HepG2 (cell line): ENCODE data around the gene R3HDM4. TPM values are rescaled to one million over a fixed set of nuclear protein-coding genes. Genes with fewer than 3 reads are reported as not detected.

Experiments
- AGO2 ChIP-seq: fragments of 200-400 bp; formaldehyde crosslinking; optimal IDR thresholded peaks from 2 replicates; pipeline ENCODE3; 2017; ENCODE audit warnings: mild to moderate bottlenecking, low read depth, low read length, moderate library complexity
- CBX5 ChIP-seq: sonication (generic); formaldehyde crosslinking; IDR thresholded peaks from 2 replicates; pipeline ENCODE4 v1.4.0; 2020; ENCODE audit warnings: missing genetic modification reagents, borderline replicate concordance
- CENPX ChIP-seq: sonication (generic); formaldehyde crosslinking; IDR thresholded peaks from 2 replicates; pipeline ENCODE4 v1.9.0; 2021; ENCODE audit warnings: mild to moderate bottlenecking, missing genetic modification reagents, moderate library complexity
- CSRNP2 ChIP-seq: sonication (generic); formaldehyde crosslinking; conservative IDR thresholded peaks from 2 replicates; pipeline ENCODE4 v1.8.0; 2022; ENCODE audit warnings: low read depth, missing genetic modification reagents
- ELF3 ChIP-seq: IDR thresholded peaks from 2 replicates; pipeline ENCODE4 v1.6.1; 2016; ENCODE audit warnings: missing genetic modification reagents, missing compliant biosample characterization
- FOSL1 ChIP-seq: sonication (generic); formaldehyde crosslinking; IDR thresholded peaks from 2 replicates; pipeline ENCODE4 v1.9.0; 2021; ENCODE audit warnings: missing genetic modification reagents, borderline replicate concordance
- HDAC2 ChIP-seq: sonication (generic); formaldehyde crosslinking; IDR thresholded peaks from 2 replicates; pipeline ENCODE4 v1.4.0; 2020; ENCODE audit warnings: missing genetic modification reagents
- HOXA3 ChIP-seq: sonication (generic); formaldehyde crosslinking; IDR thresholded peaks from 2 replicates; pipeline ENCODE4 v1.5.0; 2020; ENCODE audit warnings: missing genetic modification reagents
- MEF2D ChIP-seq: sonication (generic); formaldehyde crosslinking; IDR thresholded peaks from 2 replicates; pipeline ENCODE4 v1.5.1; 2020; ENCODE audit warnings: mild to moderate bottlenecking, missing genetic modification reagents
- ONECUT2 ChIP-seq: sonication (generic); formaldehyde crosslinking; IDR thresholded peaks from 2 replicates; pipeline ENCODE4 v1.4.0; 2020; ENCODE audit warnings: missing genetic modification reagents
- POLR2G ChIP-seq: fragments of 200-400 bp; formaldehyde crosslinking; IDR thresholded peaks from 2 replicates; pipeline ENCODE4 v1.6.1; 2018; ENCODE audit warnings: mild to moderate bottlenecking, low read depth, low read length, moderate library complexity
- RCOR2 ChIP-seq: IDR thresholded peaks from 2 replicates; pipeline ENCODE4 v1.6.1; 2016; ENCODE audit warnings: missing biosample characterization, missing genetic modification reagents
- REPIN1 ChIP-seq: sonication (generic); formaldehyde crosslinking; IDR thresholded peaks from 2 replicates; pipeline ENCODE4 v1.8.0; 2022; ENCODE audit warnings: missing genetic modification reagents, low read depth, mild to moderate bottlenecking, borderline replicate concordance
- ZKSCAN5 ChIP-seq: sonication (generic); formaldehyde crosslinking; IDR thresholded peaks from 2 replicates; pipeline ENCODE4 v1.5.1; 2020; ENCODE audit warnings: mild to moderate bottlenecking, missing genetic modification reagents
- ZMAT3 ChIP-seq: sonication (generic); formaldehyde crosslinking; conservative IDR thresholded peaks from 2 replicates; pipeline ENCODE4 v1.7.0; 2021; ENCODE audit warnings: missing genetic modification reagents
- ZNF143 ChIP-seq: sonication (generic); formaldehyde crosslinking; IDR thresholded peaks from 2 replicates; pipeline ENCODE4 v1.4.0; 2020; ENCODE audit warnings: missing genetic modification reagents
- ZNF17 ChIP-seq: sonication (generic); formaldehyde crosslinking; IDR thresholded peaks from 2 replicates; pipeline ENCODE4 v1.5.0; 2020; ENCODE audit warnings: mild to moderate bottlenecking, missing genetic modification reagents
- ZNF20 ChIP-seq: sonication (generic); formaldehyde crosslinking; IDR thresholded peaks from 2 replicates; pipeline ENCODE4 v1.4.0; 2020; ENCODE audit warnings: mild to moderate bottlenecking, moderate library complexity, missing genetic modification reagents
- ZNF335 ChIP-seq: sonication (generic); formaldehyde crosslinking; IDR thresholded peaks from 2 replicates; pipeline ENCODE4 v1.4.0; 2020; ENCODE audit warnings: missing genetic modification reagents
- ZNF382 ChIP-seq: sonication (generic); formaldehyde crosslinking; IDR thresholded peaks from 2 replicates; pipeline ENCODE4 v1.5.0; 2020; ENCODE audit warnings: missing genetic modification reagents, mild to moderate bottlenecking, borderline replicate concordance
- ZNF543 ChIP-seq: sonication (generic); formaldehyde crosslinking; IDR thresholded peaks from 2 replicates; pipeline ENCODE4 v1.4.0; 2020; ENCODE audit warnings: mild to moderate bottlenecking, missing genetic modification reagents
- ZNF788 ChIP-seq: sonication (generic); formaldehyde crosslinking; IDR thresholded peaks from 2 replicates; pipeline ENCODE4 v1.5.0; 2020; ENCODE audit warnings: mild to moderate bottlenecking, missing genetic modification reagents, borderline replicate concordance
- ZNF878 ChIP-seq: sonication (generic); formaldehyde crosslinking; IDR thresholded peaks from 2 replicates; pipeline ENCODE4 v1.8.1; 2023; ENCODE audit warnings: mild to moderate bottlenecking, missing genetic modification reagents, moderate library complexity
- ZSCAN21 ChIP-seq: sonication (generic); formaldehyde crosslinking; IDR thresholded peaks from 2 replicates; pipeline ENCODE4 v1.8.0; 2022; ENCODE audit warnings: mild to moderate bottlenecking, missing genetic modification reagents, moderate library complexity, borderline replicate concordance
- ZSCAN31 ChIP-seq: sonication (generic); formaldehyde crosslinking; IDR thresholded peaks from 2 replicates; pipeline ENCODE4 v1.5.0; 2020; ENCODE audit warnings: low read depth, mild to moderate bottlenecking, missing genetic modification reagents
- polyA plus RNA-seq, 8 experiments: library from polyadenylated mRNA; depleted of rRNA in 3 of 8; stranded (reverse) in 7 of 8; unstranded in 1 of 8; fragments of >200 nt; fragmentation: Illumina TruSeq in 4 of 8; extraction: Trizol in 4 of 8; gene quantifications; 2 replicates each; pipeline versions ENCODE4 v1.2.1 to v1.2.3, GENCODE V29; 2011 to 2016; ENCODE audit warnings: low read depth in 4 of 8, missing spikeins in 1 of 8, mixed read lengths in 1 of 8; ENCODE audit not compliant: insufficient read depth in 1 of 8
- total RNA-seq, 5 experiments: library from RNA; depleted of rRNA; stranded (reverse); fragments of >200 nt; fragmentation: Illumina TruSeq; extraction: Trizol; gene quantifications; 2 replicates each; pipeline ENCODE4 v1.2.3, GENCODE V29; 2016; ENCODE audit warnings: low read depth in 1 of 5
- TF ChIP-seq, protein P1 (sequence below): sonication (generic); formaldehyde crosslinking; IDR thresholded peaks from 2 replicates; pipeline ENCODE4 v1.5.1; 2020; ENCODE audit warnings: missing genetic modification reagents, mild to moderate bottlenecking, borderline replicate concordance

Gene R3HDM4
- total and polyA plus RNA-seq, 2 of the 13 experiments (the other 11 are each of a cell fraction or from before 2014, with no cell fraction given) = 26.2 to 26.9 TPM

- TF ChIP-seq CSRNP2 (CRISPR knock-in tag) = no peak
- TF ChIP-seq FOSL1 = no peak
- TF ChIP-seq, protein P1, sequence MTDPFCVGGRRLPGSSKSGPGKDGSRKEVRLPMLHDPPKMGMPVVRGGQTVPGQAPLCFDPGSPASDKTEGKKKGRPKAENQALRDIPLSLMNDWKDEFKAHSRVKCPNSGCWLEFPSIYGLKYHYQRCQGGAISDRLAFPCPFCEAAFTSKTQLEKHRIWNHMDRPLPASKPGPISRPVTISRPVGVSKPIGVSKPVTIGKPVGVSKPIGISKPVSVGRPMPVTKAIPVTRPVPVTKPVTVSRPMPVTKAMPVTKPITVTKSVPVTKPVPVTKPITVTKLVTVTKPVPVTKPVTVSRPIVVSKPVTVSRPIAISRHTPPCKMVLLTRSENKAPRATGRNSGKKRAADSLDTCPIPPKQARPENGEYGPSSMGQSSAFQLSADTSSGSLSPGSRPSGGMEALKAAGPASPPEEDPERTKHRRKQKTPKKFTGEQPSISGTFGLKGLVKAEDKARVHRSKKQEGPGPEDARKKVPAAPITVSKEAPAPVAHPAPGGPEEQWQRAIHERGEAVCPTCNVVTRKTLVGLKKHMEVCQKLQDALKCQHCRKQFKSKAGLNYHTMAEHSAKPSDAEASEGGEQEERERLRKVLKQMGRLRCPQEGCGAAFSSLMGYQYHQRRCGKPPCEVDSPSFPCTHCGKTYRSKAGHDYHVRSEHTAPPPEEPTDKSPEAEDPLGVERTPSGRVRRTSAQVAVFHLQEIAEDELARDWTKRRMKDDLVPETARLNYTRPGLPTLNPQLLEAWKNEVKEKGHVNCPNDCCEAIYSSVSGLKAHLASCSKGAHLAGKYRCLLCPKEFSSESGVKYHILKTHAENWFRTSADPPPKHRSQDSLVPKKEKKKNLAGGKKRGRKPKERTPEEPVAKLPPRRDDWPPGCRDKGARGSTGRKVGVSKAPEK (CRISPR knock-in tag) = no peak
- no peak for TF ChIP-seq ZSCAN21 (CRISPR knock-in tag)
- no peak for TF ChIP-seq HDAC2
- no peak for TF ChIP-seq ONECUT2
- no peak for TF ChIP-seq ZNF335
- no peak for TF ChIP-seq ZNF143 (CRISPR knock-in tag)
- TF ChIP-seq HOXA3 (CRISPR knock-in tag) = peak; percentile 25; the same call in 1 of the 2 replicates
- TF ChIP-seq ZNF382 = no peak
- TF ChIP-seq CENPX = no peak
- TF ChIP-seq REPIN1 (CRISPR knock-in tag) = no peak
- TF ChIP-seq RCOR2 = no peak
- TF ChIP-seq ZNF878 (CRISPR knock-in tag) = no peak
- peak; percentile 42; the same call in 1 of the 2 replicates for TF ChIP-seq ELF3 (CRISPR knock-in tag)
- TF ChIP-seq ZNF788 (CRISPR knock-in tag) = no peak
- TF ChIP-seq ZNF20 (CRISPR knock-in tag) = no peak
- TF ChIP-seq MEF2D = no peak
- TF ChIP-seq POLR2G = no peak; the same call in 1 of the 2 replicates
- no peak for TF ChIP-seq ZNF17 (CRISPR knock-in tag)
- no peak for TF ChIP-seq ZMAT3 (CRISPR knock-in tag)
- TF ChIP-seq AGO2 = peak; percentile 97
- 0 out of 2 replicates have a peak, but pooled peaks have one; percentile 14 for TF ChIP-seq ZNF543 (CRISPR knock-in tag)
- TF ChIP-seq ZKSCAN5 (CRISPR knock-in tag) = no peak
- TF ChIP-seq ZSCAN31 (CRISPR knock-in tag) = no peak
- peak; percentile 21; the same call in 1 of the 2 replicates for TF ChIP-seq CBX5 (CRISPR knock-in tag)
Measured at GRCh38 chr19:932648-933552, 19.9 kb upstream of the R3HDM4 start (continued).
